Activated CD4-positive, alpha-beta T cell treated with anti-CD3 and anti-CD28 coated beads for 4 hours (primary cell): ENCODE results near the gene DPP7.

Source experiments
- DNase-seq, 2 donors: peaks; one replicate each; pipeline ENCODE4 v3.0.0-alpha.2; 2020

DPP7 gene

DNA sequence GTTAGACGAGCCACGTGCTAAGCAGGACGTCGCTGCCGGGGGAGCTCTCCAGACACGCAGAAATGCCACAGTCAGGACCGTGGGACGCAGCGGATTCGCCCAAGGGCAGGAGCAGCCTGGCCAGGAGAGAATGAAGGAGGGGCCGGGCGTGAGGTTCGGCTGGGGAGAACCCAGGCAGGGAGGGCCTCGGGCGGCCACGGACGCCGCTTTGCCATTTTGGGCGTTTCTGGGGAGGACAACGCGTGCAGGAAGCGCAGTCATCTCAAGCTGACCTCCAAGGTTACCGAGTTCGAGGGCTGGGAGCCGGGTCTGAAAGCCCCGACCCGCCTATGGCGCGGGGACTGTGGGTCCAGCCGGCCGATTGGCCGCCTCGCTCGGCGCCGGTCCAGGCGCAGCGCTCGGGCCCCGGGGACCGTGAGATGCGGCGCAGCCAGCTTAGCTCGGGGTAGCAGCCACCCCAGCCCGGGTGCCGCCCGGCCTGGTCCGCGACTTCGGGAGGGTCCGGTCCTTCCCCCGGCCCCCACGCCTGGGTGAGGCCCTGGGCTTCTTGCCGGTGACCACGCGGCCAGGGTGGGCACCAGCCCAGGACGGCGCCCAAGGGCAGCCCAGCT, 28.5 kb downstream of the DPP7 start:
- DNase-seq = peak; percentile 14 to 33

DNA sequence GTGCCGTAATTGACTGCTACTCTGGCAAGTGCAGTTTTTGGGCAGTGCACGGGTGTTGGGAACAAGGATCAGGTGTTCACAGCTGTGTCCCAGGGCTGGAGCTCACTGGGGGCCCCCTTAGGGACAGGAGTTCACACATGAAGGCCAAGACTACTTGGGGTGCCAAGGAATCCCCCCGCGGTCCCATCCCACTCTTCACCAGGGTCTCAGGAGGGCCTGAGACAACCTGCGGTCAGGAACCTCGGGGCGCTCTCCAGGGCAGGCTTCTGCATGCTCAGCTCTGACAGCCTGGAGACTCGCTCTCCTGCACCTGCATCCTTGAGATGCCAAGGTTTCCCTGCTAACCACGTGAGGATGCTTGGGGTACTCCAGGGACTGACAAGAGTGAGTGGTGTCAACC, 30.0 kb downstream of the DPP7 start:
- DNase-seq = no peak

DNA sequence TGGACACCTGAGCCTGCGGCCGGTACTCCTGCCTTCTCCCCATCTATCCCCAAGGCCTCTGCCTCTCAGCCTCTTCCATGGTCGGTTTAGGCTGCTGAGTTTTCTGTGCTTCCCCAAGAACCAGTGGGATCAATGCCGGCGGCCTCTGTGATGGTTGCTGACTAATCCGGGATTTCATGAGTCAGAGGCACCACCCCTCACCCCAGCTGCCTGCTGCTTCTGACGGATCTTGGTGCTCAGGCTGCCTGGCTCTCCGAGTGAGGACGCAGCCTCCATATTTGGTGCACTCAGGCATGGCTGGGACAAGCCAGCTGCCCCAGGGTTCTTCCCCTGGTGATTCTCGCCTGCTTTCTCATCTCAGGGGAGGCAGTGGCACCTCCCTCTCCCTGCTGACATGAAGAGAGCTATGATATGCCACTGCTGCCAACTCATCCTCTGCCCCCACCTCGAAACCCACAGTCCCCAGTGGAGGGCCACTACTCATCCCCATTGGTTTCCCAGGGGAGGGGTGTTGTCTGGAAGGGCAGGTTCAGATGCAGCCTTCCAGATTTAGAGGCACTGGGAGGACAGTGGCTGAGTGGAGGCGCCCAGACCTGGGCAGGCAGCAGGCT, 31.0 kb downstream of the DPP7 start:
- DNase-seq = no peak

DNA sequence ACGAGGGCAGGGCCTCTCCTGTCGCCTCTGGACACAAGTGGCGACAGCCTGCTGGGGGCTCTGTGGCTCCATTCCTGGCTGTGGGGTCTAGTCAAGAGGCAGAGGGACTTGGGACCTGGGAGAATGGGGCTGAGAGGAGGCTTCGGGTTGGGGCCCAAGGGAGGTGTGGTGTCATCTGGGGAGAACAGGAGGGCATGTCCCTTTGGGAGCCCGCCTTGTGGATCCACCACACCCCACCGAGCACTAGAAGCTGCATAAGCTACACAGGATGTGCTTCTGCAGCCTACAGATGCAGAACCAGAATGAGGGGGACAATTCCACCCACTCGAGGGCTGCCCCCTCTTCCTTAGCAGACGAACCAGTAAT, 31.6 kb downstream of the DPP7 start:
- no peak for DNase-seq

DNA sequence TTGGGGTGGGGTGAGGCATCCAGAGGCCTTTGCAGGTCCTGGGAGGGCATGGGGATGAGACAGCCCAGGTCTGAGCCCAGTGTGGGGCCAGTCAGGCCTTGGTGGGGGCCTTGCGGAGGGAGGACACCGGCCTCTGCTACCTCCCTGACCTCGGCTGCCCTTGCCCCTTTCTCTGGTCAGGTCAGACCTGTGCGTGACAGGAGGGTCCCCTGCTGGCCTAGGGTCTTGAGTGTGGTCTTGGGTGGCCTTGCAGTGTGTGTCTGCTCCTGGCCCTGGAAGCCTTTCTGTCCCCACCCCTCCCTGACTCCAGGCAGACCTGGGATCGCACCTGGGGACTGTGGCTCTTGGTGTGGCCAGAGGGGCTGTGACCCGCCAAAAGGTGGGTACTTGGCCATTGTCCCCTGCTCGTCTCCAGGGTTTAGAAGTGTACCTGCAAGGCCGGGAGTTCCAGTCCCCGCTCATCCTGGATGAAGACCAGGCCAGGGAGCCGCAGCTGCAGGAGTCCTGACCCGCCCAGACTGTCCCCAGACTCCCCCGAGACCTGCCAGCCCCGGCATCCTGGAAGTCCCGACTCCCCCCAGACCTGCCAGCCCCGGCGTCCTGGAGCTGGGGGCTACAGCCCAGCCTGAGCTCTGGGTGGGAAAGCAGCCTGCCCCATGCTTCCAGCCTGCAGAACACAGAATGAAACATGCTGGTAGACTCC, 32.2 kb downstream of the DPP7 start:
- DNase-seq = no peak

DNA sequence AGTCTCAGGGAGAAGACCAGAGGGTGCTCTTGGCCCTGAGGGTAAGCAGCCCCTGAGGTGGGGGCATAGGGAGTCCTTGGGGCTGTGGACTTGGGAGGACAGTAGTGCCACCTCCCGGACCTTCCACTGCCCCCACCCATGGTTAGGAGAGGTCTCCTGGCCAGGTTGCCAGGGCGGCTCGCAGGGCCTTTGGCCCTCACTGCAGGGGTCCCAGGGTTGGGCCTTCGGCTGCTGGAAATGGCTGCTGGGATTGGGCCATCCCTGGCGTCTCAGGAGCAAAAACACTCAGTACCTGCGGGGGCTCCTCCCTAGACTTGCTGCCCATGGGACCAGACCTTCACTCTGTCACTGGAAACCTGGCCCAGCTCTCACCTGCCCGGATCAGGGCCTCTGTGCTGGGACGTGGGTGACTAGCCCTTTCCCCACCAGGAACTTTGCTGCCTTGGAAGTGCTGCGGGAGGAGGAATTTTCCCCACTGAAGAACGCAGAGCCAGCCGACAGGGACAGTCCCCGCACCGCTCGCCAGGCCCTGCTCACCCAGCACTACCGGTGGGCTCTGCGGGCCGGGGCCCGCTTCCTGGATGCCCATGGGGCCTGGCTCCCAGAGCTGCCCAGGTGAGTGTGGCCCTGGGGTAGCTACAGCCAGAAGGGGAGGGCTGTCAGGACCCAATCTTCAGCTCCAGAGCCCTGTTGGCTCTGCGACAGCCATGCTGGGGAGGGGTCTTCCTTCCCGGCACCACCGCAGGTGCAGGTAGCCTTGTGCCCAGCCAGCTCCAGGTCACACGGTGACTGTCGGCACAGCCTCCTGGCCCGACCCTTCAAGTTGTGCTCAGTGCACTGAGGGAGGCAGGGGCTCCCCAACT, 34.0 kb downstream of the DPP7 start:
- DNase-seq = no peak

DNA sequence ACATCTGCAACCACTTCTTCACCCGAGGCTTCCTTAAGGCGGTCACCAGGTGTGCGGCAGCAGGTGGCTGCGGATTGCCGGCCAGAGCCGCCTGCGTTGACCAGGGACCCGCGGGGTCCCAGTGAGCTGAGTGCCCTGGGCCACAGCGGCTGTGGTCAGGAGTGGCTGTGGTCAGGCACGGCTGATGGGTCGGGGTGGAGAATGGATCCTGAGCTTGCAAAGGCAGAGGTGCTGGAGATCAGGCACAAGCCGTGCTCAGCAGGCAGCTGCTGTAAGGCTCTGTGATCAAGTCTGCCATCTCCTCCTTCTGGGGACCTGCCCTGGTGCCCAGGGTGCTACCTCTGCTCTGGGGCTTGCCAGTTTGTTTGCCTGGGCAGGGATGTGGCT, 35.1 kb downstream of the DPP7 start:
- no peak for DNase-seq

DNA sequence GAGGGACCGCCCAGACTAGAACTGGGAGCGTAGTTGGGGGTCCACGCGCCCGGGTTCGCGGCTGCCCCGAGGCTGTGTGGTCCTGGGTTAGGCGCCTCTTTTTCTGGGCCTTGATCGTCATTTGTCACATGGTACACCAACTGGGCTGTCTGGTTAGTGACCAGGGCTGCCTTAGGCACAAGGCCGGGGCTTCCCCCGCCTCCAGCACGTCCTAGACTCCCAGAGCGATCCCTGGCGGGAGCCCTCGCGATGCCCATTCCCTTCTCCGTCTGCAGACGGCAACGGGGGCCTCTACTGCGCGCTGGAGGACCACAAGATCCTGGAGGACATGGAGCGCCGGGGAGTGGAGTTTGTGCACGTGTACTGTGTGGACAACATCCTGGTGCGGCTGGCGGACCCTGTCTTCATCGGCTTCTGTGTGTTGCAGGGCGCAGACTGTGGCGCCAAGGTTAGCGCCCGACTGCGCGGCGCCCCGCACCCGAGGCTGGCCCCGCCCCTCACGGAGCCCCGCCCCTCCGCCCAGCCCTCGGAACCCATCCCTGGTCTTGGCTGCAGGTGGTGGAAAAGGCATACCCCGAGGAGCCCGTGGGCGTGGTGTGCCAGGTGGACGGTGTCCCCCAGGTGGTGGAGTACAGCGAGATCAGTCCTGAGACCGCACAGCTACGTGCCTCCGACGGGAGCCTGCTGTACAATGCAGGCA, 35.7 kb downstream of the DPP7 start:
- no peak for DNase-seq

DNA sequence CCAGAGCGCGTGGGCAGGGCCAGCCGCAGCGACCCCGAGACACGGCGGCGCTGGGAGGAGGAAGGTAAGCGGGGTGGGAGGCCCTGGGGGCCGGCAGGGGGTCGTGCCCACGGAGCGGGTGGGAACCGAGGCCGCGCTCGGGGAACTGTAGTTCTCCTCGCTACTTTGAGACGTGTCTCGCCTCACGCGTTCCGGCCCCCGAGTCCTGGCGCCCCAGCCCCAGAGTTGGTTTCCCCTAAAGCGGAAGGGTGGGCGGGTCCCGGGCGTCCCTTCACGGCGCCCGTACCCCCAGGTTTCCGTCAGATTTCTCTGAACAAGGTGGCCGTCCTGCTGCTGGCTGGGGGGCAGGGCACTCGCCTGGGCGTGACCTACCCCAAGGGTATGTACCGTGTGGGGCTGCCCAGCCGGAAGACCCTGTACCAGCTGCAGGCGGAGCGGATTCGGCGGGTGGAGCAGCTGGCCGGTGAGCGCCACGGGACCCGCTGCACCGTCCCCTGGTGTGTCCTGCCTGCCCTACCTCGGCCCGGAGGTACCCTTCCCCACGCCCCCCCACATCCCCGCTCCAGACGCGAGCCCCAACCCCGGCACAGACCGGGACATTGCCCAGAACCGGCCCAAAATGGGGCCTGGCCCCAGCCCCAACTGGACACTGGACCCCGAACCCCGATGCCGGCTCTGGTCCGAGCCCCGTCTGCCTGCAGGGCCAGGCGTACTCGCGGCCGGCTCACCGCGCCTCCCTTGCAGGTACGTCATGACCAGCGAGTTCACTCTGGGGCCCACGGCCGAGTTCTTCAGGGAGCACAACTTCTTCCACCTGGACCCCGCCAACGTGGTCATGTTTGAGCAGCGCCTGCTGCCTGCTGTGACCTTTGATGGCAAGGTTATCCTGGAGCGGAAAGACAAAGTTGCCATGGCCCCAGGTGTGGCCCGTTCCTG, 36.5 kb downstream of the DPP7 start:
- DNase-seq = no peak

DNA sequence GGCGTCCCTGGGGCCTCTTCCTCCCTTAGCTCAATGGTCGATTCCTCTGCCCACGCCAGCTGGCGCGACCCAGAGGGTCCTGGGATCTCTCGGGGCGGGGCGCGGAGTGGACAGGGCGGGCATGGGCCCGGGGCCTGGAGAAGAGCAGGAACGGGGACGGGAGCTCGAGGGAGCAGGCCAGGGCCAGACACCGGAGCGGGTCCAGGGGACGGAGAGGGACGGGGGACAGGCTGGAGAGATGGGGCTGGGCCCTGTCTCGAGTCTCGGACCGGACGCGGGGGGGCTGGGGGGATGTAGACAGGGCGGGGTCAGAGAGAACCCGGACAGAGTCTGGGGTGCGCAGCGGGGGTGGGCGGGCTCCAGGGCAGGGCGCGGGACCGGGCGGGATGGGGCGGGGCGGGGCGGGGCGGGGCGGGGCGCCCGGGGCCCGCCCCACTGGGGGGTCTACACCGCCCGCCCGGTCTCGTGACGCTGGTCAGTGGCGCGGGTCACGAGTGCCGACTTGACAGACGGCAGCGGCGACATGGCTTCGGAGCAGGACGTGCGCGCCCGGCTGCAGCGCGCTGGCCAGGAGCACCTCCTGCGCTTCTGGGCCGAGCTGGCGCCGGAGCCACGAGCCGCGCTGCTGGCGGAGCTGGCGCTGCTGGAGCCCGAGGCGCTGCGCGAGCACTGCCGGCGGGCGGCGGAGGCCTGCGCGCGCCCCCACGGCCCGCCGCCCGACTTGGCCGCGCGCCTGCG, 37.4 kb downstream of the DPP7 start, which contains the start of gene UAP1L1:
UAP1L1 (plus strand) TSS at position 508 of the 738 bp plus-strand sequence; CDS start at position 524, 16 bp downstream.
- peak in 1 of 2 donors; percentile 47 for DNase-seq

DNA sequence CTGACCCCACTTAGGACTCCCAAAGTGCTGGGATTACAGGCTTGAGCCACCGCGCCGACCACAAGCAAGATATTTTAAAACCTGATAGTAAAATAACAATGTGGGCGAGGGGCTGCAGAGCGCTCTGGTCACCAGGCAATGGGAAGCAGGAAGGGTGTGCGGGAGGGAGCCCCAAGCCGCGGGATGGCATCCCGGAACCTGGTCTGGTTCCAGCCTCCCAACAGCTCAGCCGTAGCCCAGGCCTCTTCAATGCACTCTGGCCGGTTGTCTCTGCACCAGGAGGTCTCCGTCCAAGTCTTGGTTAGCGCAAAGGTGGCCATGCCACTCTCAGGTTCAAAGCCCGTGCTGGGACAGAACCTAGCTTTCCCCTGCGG, 37.9 kb downstream of the DPP7 start:
- no peak for DNase-seq

DNA sequence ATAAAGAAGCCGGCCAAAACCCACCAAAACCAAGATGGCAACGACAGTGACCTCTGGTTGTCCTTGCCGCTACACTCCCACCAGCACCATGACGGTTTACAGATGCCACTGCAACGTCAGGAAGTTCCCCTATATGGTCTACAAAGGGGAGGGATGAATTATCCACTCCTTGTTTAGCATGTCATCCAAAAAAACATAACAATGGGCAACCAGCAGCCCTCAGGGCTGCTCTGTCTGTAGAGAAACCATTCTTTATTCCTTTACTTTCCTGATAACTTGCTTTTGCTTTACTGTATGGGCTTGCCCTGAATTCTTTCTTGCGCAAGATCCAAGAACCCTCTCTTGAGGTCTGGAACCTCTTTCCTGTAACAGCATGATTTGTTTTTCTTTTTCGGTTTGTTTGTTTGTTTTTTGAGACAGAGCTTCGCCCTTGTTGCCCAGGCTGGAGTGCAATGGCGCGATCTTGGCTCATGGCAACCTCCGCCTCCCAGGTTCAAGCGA, 39.2 kb downstream of the DPP7 start:
- DNase-seq = no peak

DNA sequence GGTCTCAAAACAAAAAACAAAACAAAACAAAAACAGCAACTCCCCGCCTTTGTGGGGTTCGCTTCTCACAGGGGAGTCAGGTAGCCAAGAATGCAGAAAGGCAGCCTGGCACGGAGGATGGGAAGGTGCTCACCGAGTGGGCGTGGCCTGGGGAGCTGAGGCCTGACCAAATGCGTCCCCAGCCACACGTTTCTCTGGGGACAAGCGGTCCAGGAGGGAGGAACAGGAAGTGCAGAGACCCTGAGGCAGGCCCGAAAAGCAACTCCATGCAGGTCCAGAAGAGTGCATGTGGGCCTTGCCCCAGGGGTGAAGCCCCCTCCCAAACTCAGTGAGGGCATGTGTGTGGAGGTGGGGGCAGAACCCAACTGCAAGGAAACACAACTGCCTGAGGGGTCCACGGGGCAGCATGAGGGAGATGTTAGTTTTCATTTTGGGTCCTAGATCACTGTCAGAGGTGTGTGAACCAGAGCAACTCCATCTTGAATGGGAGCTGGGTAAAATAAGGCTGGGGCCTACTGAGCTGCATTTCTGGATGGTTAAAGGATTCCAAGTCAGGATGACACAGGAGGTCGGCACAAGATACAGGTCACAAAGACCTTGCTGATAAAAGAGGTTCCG, 39.8 kb downstream of the DPP7 start:
- DNase-seq = no peak

DNA sequence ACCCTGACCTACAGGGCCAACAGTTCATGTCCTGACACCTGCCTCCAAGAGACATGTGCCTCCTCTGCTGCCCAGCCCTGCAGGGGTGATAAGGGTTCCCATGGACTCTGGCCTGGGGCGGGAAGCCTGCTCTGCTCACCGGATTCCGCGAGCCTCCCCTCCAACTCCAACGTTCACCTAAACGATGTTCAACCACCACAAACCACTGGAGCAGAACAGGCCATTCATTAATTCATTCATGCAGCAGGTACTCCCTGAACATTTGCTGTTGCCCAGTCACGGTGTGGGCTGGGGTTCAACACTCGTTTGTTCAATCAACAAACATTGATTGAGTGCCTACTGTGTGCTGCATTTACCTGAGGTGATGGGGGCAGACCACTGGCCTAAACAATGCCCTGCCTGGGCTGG, 40.5 kb downstream of the DPP7 start:
- DNase-seq = no peak

DNA sequence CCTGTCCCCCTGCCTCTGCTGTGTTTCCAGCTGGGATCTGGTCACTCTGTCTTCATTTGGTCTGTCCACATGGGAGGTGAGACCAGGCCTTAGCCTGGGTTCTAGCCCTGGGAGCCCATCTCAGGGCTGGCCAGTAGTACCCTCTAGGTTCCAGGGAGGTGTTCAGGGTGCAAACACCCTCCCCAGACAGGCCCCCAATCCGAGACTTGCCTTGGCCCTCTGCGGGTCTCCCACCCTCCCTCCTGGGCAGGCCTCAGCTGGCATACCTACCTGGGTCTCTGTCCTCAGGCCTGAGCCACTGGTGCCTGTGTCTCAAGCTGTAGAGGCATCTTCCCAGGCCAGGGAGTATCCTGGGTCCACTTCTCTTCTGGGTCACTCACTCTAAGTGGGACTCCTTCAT, 43.3 kb downstream of the DPP7 start:
- DNase-seq = no peak

DNA sequence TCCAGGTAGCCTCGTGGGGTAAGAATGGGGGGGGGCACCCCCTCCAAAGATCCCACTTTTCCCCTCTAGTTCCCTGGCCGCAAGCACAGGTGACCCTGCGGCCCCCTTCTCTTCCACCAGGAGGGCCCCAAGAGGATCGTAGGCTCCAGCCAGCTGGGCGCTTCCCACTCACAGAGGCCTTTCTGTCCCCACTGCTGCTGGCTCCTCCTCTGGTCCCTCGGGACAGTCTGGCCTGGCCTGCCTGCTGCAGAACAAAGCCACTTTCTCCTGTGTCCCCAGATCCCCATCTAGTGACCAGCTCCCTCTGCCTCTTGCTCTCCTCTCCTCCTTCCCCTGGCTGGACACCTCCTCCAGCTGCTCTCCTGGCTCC, 43.6 kb downstream of the DPP7 start:
- DNase-seq = no peak

DNA sequence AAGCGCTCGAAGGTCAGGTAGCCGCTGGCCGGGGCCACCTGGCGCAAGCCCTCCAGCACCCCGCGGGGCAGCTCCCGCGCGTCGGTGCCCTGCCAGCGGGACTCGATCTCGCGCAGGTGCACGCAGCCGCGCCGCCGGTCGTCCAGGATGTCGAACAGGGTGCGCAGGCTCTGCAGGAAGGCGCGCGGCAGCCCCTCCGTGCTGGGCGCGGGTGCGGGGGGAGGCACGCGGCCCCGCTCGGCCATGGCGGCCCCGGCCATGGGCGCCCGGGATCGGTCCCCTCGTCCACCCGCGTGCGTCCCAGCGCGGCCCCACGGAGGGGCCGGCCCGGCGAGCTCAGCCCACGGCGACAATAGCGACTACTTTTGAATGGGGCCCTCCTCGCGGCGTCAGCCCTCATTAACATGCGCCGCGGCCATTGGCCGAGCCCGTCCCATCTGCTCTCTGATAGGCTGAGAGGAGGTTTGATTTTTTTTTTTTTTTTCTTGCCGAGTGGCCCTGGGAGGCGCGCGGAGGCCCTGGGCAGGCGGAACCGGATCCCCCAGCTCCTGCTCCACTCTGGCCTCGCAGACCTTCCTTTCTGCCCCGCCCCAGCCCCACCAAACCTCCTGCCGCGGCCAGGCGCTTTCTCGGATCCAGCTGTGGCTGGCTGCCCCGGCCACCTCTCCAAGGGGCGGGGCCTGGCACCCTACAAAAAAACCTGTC, 44.2 kb downstream of the DPP7 start, which contains the start of gene SAPCD2:
SAPCD2 (minus strand) TSS at position 357 of the 705 bp plus-strand sequence; CDS start at position 260, 97 bp downstream.
- peak; percentile 77 to 81 for DNase-seq

DNA sequence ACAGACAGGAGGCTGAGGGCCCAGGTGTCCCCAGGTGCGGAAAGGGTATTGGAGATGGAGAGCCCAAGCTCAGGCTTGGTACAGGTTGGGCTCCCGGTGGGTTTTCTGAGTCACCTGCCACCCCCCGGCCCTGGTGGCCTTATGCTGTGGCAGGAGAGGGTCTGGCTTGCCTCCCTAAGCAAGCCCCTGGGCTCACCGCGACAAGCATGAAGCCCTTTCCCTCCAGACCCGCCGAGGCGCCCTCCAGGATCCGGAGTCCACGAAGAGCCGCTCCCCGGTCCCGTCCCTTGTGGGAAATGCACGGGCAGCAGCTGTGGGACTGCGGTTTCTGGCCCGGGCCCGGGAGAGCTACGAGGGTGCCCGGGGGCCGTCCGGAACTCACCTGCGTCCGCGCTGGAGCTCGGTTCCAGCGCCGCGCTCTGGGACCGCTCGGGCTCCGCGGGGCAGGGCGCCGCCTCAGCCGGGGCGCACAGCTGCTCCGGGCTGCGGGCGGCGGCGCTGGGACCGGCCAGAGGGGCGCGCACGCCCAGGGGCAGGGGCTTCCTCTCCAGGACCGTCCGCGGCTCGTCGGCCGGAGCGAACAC, 44.9 kb downstream of the DPP7 start:
- no peak for DNase-seq
